KOPT-K1 (cell line): ENCODE data around the gene RPS3.

Source experiments
- H3K27ac ChIP-seq: fragments of 200-600 bp; sonication (generic); 2 replicates; pipeline ENCODE4 v1.5.1; 2016; ENCODE audit warnings: antibody characterized with exemption, mild to moderate bottlenecking, low read depth, low read length; ENCODE audit not compliant: poor library complexity, severe bottlenecking
- H3K36me3 ChIP-seq: fragments of 200-600 bp; sonication (generic); 2 replicates; pipeline ENCODE4 v1.5.1; 2017; ENCODE audit warnings: antibody characterized with exemption, mild to moderate bottlenecking, low read length, moderate library complexity; ENCODE audit not compliant: insufficient read depth
- H3K9me3 ChIP-seq: fragments of 200-600 bp; sonication (generic); 2 replicates; pipeline ENCODE4 v1.5.1; 2017; ENCODE audit warnings: antibody characterized with exemption, low read length, mild to moderate bottlenecking; ENCODE audit not compliant: insufficient read depth, poor library complexity, severe bottlenecking

Gene RPS3

GRCh38 chr11:75432911-75433321, 33.6 kb downstream of the RPS3 start, which contains the start of gene KLHL35:
Gene KLHL35, minus strand, starts transcription at chr11:75433203. Its CDS starts 2,574 bp downstream, at chr11:75430629.
- H3K27ac ChIP-seq = no peak within 1 kb of the TSS

GRCh38 chr11:75433443-75433842, 34.1 kb downstream of the RPS3 start:
- Histone ChIP-seq H3K27ac (no peak overlapping the region), H3K9me3 (no peaks in the 10 kb centered on the region), H3K36me3 (no peaks in the 10 kb centered on the region; the same call in 1 of the 2 replicates)

More at GRCh38 chr11:75432911-75433321, 33.6 kb downstream of the RPS3 start, which contains the start of gene KLHL35:
- H3K36me3 ChIP-seq = no peaks in the 10 kb centered on the region; the same call in 1 of the 2 replicates
- no peaks in the 10 kb centered on the region for H3K9me3 ChIP-seq

- Histone ChIP-seq H3K9me3 (no peaks in the 10 kb centered on the region), H3K27ac (no peak overlapping the region)
Measured at GRCh38 chr11:75434051-75434450, 34.7 kb downstream of the RPS3 start.

GRCh38 chr11:75434886-75435570, 35.7 kb downstream of the RPS3 start:
- Histone ChIP-seq H3K9me3 (no peaks in the 10 kb centered on the region), H3K27ac (no peak overlapping the region), H3K36me3 (no peaks in the 10 kb centered on the region; the same call in 1 of the 2 replicates)

More at GRCh38 chr11:75434051-75434450, 34.7 kb downstream of the RPS3 start:
- H3K36me3 ChIP-seq = no peaks in the 10 kb centered on the region; the same call in 1 of the 2 replicates

GRCh38 chr11:75435571-75435925, 36.2 kb downstream of the RPS3 start:
- Histone ChIP-seq H3K27ac (no peak overlapping the region), H3K9me3 (no peaks in the 10 kb centered on the region), H3K36me3 (no peaks in the 10 kb centered on the region; the same call in 1 of the 2 replicates)

- Histone ChIP-seq H3K27ac (no peak overlapping the region), H3K36me3 (no peaks in the 10 kb centered on the region; the same call in 1 of the 2 replicates), H3K9me3 (no peaks in the 10 kb centered on the region)
Measured at GRCh38 chr11:75436806-75437205, 37.5 kb downstream of the RPS3 start.

GRCh38 chr11:75437966-75438659, 38.8 kb downstream of the RPS3 start:
- no peak overlapping the region for H3K27ac ChIP-seq
- no peaks in the 10 kb centered on the region for H3K9me3 ChIP-seq
- H3K36me3 ChIP-seq = no peaks in the 10 kb centered on the region; the same call in 1 of the 2 replicates

- Histone ChIP-seq H3K36me3 (no peaks in the 10 kb centered on the region; the same call in 1 of the 2 replicates), H3K27ac (no peak overlapping the region), H3K9me3 (no peaks in the 10 kb centered on the region)
Measured at GRCh38 chr11:75439026-75439425, 39.7 kb downstream of the RPS3 start.

GRCh38 chr11:75439495-75440120, 40.3 kb downstream of the RPS3 start:
- Histone ChIP-seq H3K27ac (no peak overlapping the region), H3K9me3 (no peaks in the 10 kb centered on the region), H3K36me3 (no peaks in the 10 kb centered on the region; the same call in 1 of the 2 replicates)

- Histone ChIP-seq H3K36me3 (no peaks in the 10 kb centered on the region), H3K9me3 (no peaks in the 10 kb centered on the region), H3K27ac (no peak overlapping the region)
Measured at GRCh38 chr11:75440960-75441803, 41.9 kb downstream of the RPS3 start.

GRCh38 chr11:75441804-75442132, 42.5 kb downstream of the RPS3 start:
- Histone ChIP-seq H3K36me3 (no peaks in the 10 kb centered on the region), H3K9me3 (no peaks in the 10 kb centered on the region), H3K27ac (no peak overlapping the region)

GRCh38 chr11:75442161-75442885, 43.0 kb downstream of the RPS3 start:
- no peaks in the 10 kb centered on the region for H3K36me3 ChIP-seq
- no peaks in the 10 kb centered on the region for H3K9me3 ChIP-seq
- no peak overlapping the region for H3K27ac ChIP-seq

GRCh38 chr11:75443043-75443442, 43.7 kb downstream of the RPS3 start:
- Histone ChIP-seq H3K27ac (no peak overlapping the region), H3K9me3 (no peaks in the 10 kb centered on the region), H3K36me3 (no peaks in the 10 kb centered on the region)

- Histone ChIP-seq H3K36me3 (no peaks in the 10 kb centered on the region), H3K9me3 (no peaks in the 10 kb centered on the region), H3K27ac (no peak overlapping the region)
Measured at GRCh38 chr11:75445315-75445953, 46.1 kb downstream of the RPS3 start.
